Erythroblast (primary cell): ENCODE data around the gene SCT.

Source experiments
- GATA1 ChIP-seq: IDR thresholded peaks from 2 replicates; pipeline ENCODE4 v1.6.1; 2011; ENCODE audit warnings: low read depth, mild to moderate bottlenecking, control low read depth, low read length, moderate library complexity
- POLR2A ChIP-seq: IDR thresholded peaks from 2 replicates; pipeline ENCODE4 v1.6.1; 2011; ENCODE audit warnings: mild to moderate bottlenecking, low read length

GRCh38 chr11:608791-609251 is 18.2 kb downstream of the SCT start:
- TF ChIP-seq POLR2A (no peak), GATA1 (no peak)
